GM20431 (cell line): ENCODE results near the gene TMEM115.

Experiments used
- in situ Hi-C: fragments of 300-500 bp; cut with MseI, MboI; formaldehyde crosslinking; loops from one replicate; pipeline ENCODE4 v1.15.0; 2020; ENCODE audit warnings: low sequenced_read_pairs; ENCODE audit not compliant: unreplicated experiment

TMEM115 gene

DNA sequence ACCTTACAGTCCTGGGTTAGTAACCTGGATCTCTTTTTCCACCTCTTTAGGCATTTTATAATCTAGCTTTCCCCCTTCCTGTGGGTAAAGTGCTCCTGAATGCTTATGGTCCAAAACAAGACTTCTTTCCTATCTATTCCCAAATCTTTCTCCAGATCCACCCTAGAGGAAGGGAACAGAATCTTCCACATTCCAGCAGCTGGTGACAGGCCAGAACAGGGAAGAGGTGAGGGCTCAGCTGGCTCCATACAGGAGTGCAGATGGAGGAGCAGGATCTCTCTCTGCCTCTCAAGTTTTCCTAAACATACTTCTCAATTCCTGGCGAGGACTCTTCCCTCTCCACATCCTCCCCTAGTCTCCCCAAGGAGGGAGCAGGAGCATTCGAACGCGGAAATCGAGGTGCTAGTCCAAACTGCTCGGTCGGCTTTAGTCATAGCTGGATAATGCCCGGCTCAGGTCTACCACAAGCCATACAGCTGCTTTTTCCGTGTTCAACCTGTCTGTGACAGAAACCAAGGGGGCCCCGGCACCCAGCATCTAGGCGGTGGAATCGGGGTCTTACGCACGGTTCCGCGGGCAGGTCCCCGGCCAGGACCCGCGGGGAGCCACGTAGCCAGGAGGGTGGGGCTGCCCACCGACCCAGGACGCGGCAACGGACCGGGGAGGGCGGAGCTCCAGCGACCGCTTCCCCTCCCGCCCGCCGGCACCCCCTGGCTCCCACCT lies 22.7 kb downstream of the TMEM115 start:
- in situ Hi-C loops = no loop called here

DNA sequence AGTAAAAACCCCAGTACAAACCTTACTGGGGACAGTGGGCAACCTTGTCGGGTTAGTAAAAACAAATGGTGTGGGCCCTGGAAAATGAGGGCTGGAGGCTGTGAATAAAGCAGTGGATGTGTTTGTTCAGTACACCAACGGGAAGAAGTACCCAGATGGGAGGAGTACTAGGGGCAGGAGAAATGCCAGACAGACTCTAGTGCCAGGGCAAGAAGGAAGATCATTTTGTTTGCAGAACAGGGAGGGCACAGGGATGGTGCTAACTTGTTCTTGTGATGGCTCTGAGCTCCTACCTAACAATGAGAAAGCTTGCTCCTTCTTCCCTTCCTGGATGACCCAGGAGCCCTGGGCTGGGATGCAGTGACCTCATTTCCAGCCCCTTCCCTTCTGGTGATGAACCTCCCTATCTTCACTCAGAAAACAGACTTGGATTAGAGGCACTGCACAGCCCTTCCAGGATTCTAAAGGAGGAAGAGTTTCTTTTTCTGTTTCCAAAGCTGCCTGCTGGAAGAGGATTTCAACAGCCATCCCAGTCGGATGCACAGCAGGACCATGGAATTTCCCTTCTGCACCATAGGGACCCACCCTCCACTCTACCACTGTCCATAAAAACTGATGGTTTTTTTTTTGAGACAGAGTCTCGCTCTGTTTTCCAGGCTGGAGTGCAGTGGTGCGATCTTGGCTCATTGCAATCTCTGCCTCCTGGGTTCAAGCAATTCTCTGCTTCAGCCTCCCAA lies 24.8 kb downstream of the TMEM115 start:
- in situ Hi-C loops = no loop called here

DNA sequence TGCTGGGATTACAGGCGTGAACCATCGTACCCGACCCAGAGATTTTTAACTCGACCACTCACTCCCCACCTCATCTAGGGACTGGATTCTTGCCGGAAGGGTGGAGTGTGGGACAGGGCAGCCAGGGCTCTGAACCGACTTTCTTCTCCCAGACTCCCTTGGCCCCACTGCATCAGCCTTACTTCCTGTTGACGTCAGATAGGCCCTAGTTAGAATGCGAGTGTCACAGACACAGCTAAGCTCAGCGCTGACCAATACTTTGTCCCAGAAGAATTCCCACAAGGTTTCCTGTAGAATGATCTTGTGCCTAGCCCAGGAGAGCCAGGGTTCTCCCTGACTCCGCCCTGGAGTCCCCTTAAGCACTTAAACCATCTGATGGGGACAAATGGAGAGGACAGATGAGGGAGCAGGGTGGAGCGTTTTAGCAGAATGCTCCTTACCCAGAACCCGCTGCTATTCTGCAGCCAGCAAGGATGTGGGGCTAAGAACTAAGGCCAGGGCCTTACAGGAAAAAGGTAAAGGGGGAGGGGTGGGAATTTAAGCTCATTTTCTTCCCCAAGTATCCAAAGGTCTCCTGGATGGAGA lies 25.5 kb downstream of the TMEM115 start:
- in situ Hi-C loops = no loop called here

DNA sequence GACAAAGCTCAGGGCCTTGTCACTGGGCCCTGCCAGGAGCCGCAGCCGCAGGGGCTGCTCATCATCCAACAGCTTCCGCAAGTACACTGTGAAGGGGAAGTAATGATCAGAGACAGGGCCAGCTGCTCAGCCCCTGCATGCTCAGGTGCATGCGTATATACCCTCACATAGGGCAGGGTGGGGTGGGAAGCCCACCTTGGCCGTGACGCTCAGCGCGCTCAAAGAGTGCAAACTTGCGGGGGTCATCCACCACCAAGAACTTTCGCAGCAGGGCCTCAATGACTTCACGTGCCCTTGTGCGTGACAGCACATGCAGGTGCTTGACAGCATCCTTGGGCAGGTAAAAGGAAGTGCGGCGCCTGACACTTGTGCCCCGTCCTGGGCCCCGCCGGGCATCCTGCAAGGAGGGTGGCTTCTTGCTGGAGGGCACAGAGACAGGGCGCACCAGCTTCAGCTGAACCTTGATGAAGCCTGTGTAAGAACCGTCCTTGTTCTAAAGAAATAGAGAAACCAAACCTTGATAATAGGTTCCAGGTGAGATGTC lies 27.9 kb downstream of the TMEM115 start:
- in situ Hi-C loops = no loop called here

DNA sequence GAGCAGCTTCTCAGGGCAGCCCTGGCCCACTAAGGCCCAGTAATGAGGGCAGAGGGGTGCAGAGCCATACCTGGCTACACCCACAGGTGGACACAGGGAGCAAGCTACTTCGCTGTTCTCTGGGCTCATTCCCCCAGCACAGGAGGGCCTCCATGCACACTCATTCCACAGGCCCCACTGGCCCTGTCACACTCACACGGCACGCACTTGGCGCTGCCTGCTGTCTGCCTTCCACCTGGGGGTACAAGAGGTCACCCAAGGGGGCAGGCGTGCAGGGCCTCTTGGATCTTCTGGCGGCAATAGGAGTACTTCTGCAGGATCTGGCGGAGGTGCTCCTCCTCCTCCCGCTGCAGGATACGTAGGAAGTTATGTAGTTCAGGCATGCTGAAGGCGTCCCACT lies 29.0 kb downstream of the TMEM115 start:
- in situ Hi-C loops = no loop called here

DNA sequence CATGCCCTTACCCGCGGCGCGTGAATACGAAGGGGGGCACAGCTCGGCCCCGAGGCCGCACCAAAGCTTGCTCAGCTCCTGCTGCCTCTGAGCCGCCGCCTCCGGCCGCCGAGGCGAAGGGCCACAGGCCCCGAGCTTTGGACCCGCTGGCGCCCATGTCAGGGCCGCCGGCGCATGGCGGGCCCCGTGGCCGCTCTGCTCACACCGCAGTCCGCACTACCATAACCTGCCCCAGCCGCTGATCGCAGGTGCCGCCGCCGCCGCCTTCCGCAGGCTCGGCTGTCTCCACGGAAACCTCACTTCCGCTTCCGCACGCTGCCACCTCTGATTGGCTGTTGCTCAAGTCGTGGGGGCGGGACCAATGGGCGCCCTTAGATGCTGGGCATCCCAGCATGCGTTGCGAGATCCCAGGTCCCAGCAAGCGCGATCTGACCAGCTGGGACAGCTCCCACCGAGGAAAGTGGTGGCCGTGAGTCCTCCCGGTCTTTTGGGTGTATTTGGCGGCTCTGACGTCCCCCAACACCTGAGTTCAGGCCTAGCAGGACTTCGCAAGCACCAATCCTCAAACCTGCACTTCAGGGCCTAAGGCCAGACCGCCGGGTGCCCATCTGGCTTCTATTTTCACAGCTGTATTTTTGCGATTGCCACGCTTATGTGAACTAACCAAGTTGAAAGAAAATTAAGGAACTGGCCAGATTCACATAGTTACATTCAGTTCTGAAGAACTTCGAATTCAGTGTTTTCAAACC lies 31.2 kb downstream of the TMEM115 start, which contains the start of gene TUSC2:
Gene TUSC2 (minus strand): TSS at position 281 of the 749 bp plus-strand sequence. CDS start 124 bp downstream, at position 157.
- in situ Hi-C loops = no loop called here

DNA sequence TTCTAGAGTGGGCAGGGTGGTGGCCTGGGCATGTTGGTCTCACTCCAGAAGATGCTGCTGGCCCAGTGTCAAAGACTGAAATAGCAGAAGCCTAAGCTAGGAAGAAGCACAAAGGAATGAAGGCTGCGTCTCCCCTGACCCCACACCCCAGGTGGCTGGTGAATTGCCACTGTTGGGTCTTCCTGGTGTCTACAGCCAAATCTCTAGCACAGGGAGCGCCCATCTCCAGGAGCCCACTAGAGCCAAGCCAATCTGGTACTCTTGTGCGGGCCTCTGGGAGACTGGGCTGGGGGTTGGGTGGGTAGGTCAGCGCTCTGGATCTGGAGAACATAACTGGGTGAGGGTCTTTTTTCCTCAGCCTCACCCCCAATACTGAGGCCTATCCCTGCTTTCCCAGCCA lies 32.2 kb downstream of the TMEM115 start:
- in situ Hi-C loops = no loop called here

DNA sequence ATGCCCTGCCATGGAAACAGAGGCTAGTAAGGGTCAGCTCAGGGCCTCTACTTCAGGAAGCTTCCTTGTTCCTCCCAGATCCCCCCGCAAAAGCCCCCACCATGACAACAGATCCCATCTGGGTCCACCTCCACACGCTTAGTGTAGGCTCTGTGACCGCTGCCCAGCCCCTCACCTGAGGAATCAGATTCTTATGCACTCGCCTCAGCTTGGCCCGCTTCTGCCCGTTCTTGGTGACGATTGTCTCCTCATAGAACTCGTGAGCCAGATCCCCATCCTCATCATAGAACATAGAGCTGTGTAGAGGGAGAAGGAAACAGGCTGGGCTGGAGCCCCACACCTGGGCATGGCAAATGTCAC lies 33.2 kb downstream of the TMEM115 start:
- in situ Hi-C loops = no loop called here

DNA sequence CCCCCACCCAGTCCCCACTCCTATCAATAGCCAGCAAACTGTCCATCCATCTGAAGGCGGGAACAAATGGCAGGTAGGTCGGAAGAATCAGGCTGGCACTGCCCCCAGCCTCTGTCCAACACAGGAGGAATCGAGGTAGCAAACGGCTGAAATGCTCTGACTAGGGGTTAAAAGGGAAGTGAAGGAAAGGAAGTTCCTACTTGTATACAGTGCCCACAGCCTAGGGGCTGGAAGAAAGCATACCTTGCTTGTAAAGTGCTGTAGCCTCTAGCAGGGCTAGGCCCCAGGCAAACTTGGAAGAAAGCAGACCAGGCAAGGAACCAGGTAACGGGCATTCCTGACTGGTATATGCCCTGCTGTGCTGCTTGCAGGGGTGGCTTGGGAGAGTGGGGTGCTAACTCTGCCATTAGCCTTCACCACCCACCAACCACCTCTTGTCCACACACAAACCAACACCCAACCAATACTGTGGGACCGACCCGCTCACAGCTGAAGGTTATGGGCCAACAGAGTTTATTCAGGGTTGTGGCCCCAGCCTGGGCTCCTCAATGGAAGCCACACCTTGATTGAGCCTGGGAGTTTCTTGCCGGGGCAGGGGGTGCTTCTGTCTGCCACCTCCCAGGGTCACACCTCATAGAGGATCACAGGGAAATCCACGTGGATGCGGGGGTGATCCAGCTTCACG lies 33.7 kb downstream of the TMEM115 start:
- in situ Hi-C loops = no loop called here

DNA sequence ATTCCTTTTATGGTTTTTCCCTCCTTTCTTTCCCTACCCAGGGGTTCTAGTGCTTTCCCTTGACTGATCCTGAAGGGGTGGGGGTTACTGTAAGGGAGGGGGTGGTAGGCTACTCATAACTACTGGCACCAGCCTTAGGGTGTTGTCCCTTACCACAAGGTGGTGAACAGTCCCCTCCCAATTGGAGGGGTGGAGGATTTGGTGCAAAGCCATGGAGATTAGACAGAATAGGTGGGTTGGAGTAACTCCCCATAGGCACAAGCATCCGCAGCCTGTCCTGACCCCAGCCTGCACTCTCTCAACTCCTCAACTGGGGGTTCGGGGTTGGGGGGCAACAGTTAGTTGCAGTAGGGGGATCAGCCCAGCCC lies 34.2 kb downstream of the TMEM115 start:
- in situ Hi-C loops = no loop called here

DNA sequence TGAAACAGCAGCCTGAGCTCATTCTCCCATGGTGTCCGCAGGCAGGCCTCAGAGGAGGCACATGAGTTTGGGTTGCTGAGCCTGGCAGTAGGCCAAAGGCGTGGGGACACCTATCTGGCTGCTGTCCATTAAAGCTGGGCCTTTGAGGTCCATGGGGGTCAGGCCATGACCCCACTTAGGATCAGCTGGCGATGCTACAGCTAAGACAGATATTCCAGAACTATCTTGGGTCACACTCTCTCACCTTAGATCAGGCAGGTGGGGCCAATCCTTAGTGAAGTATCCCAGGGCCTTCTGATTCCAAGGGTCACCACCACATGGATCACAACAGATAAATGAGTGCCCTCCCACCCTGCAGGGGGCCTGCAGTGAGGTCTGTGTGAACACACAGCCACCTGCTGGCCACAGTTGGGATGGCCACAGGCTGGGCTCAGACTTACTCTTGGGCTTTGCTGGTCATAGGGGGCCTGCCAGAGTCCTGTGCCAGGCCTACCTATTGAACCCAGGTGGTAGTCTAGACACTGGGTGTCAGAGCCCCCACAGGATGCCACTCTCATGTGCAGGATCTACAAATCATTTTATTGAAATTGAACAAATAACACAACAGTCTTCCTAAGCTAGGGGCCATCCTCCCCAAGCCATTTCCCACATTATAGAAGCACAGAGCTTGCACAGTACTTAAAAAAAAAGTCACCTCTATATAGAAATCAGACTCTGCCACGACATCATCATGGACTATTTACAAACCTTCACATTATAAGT lies 34.8 kb downstream of the TMEM115 start:
- in situ Hi-C loops = no loop called here

DNA sequence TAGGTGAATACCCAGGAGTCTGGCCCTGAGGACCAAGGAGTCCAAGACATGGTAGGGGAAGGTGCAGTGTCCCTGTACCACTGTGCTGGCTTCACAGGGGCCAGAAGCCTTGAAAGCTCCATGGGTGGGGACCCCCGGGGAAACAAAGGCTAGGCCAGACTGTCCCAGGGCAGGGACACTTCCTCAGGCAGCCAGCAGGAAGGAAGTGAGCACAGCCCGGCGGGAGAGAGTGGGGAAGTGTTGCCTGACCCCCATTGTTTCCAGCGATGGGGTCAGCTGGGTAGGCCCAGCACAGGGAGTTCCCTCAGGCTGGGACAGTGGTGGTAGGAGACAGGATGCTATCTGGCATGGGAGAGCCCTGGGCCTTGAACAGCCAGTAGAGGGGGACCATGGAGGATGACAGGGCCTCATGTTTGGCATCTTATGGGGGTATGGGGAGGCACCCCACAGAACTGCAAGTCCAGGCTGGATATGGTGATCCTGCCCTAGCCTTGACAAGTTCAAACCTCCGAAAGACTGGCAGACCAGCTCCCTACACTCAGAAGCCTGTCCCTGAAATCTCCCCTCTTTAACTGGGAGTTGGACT lies 35.6 kb downstream of the TMEM115 start:
- in situ Hi-C loops = no loop called here

DNA sequence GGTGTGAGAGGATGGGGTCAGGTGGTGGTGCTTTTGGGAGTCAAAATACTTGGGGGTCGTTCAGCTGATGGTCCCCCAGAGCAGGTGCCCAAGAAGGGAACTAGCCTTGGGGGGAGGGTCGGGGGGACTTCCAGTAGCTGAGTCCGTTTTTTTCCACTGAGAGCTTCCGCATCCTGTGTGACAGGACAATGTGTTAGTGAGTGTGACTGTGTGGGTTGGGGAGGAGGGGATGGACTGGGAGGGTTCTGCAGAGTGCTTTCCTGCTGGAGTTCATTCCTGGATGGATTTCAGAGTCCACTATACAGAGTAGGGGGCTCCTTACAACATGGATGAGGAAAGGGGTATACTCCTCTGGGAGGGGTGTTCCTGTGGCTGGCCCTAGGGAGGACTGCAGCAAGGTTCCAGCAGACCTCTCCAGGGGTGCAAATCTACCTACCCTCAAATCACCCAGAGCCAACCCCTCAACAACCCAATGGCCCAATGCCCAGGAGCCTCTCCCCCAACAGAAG lies 36.2 kb downstream of the TMEM115 start:
- in situ Hi-C loops = no loop called here

DNA sequence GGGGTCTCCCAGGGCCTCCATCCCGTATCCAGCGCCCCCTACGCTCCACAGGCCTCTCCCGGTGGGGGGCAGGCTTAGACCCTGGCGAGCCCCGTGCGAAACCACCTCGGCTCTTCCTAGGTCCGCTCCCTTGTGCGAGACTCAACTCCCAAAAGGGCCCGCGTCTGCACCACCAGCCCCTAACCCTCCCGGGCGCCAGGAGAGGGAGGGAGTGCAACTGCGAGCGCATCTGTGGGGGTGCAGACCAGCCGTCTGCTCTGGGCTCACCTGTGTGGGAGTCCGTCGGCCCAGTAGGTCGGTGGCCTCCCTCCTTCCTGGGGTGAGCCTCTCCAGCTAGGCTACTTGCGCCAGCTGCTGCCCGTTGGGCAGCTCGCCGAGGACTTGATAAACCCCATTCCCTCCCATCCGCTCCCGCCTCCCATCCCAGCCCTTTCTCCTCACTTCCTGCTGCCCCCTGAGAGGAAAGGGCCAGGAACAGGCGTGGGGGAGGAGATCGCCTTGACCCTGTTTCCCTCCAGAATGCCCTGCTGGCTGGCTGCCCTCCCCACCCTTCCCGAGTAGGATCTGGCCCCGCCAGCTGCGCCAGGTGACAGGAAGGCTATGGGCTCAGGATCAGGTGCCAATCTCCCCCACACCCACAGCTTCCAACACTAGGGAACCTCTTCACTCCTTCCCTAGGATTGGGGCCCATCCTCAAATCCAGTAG lies 36.8 kb downstream of the TMEM115 start, which contains the start of gene HYAL2:
Gene HYAL2 (minus strand): TSS at position 360 of the 706 bp plus-strand sequence. CDS start 2,256 bp downstream, outside the sequence.
- in situ Hi-C loops = no loop called here

DNA sequence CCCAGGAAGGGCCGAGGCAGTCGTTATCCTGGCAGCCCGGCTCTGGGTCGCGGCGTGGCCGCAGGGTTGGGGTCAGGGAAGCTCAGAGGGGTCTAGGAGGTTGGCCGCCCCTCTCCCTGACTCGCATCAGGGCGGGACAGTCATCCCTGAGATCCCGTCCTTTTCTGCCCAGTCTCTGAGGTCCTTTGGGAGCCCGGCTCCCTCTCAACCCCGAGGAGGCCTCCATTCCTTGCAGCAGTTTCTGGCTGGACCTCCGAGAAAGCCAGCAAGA lies 37.3 kb downstream of the TMEM115 start:
- in situ Hi-C loops = no loop called here

DNA sequence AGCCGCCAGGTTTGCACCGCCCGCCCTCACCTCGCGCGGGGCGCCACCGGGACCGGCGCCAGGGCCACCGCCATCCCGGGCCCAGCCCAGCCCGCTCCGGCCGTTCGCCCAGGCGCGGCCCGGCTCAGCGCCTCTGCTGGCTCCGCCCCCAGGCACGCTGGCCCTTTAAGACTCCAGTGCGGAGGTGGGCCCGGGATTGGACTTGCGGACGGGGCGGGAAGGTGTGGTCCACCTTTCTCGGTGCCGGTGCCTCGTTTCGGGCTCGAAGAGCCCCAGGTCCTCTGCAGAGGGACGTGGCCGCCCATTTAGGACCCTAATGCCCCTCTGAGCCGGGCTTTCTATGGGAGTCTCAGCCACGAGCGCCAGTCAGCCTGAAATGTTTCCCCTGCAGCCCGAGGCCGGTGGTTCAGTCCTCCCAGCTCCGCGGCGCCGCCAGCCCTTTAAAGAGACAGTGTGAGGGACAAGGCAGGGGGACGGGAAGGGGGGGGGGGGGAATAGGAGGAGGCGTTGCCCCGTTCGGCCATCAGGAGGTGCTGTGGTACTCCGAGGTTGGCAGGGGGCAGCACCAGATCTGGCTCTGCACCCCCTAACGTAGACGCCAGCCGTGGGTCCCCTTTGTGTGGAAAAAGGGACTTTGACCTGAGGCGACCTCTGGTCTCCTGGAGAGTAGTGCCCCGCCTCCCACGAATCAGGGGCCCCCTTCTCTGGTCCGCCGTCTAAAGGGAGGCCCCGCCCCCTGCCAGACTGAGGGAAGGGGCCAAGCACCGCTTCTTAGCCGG lies 37.8 kb downstream of the TMEM115 start:
- in situ Hi-C loops = no loop called here

DNA sequence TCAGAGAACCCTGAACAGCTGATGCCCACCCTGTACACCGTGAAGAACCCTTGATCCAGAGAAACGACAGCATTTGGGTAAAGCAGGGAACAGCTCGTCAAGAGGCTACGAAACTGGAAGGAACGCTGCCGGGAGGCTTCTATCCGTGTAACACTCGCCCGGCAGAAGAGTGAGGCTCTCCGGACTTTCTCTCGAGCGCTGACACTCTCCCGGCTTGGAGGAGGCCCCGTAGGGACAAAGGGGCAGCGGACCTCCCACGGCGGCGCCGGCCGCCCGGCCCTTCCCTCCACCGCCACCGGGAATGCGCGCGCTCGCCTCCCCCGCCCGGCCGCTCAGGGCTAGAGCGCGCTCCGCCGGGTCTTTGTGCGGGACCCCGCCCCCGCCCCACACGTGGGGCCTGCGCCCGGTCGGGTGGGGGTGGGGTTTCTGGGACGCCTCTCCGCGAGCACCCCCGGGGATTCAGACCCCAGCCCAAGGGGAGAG lies 38.4 kb downstream of the TMEM115 start:
- in situ Hi-C loops = no loop called here
